Sigmoid colon (tissue), 4 donors: ENCODE data around the gene PAOX.

Experiments
- EP300 ChIP-seq, 4 donors: sonication (generic); formaldehyde crosslinking; IDR thresholded peaks; one replicate each; pipeline ENCODE4 v1.6.1; 2017; ENCODE audit warnings: antibody characterized with exemption in 4 of 4
- TF ChIP-seq, protein P1 (sequence below), 4 experiments: fragments of 450-650 bp in 3 of 4; fragments of 200-600 bp in 1 of 4; IDR thresholded peaks; one replicate each; pipeline ENCODE4 v1.5.1; 2016 to 2019; ENCODE audit warnings: antibody characterized with exemption in 4 of 4, mild to moderate bottlenecking in 3 of 4, moderate library complexity in 2 of 4

DNA sequence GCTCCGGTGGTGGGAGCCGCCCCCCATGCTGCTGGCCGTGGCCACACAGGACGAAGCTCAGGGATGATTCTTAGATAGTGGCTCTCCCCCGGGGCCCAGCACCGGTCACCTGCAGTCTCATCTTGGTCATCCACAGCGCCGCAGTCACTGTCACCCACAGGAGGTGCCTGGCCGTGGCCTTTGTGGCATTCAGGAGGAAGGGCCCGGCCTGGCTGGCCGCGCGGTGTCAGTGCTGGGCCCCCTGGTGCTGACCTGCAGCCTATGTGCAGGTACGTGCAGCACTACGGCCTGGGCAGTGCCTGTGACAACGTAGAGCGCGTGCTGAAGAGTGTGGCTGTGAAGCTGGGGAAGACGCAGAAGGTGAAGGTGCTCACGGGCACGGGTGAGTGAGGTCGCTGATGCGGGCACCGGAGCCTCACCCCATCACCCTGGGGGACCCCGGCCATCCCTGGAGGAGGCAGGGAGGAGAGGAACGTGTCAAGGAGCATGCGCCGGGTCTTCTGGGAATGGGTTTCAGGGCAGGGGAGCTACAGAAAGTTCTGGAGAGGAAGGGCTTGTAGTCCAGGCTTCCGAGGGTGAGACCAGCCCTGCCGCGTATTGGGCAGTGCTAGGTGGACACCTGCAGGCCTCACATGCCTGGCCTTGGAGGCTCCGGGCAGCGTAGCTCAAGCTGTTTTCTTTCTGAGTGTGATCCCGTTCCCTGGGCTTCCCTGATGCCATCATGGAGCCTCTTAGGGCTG lies 40.3 kb downstream of the PAOX start:
- TF ChIP-seq EP300 (IDR thresholded peaks at IDR 0.05): no peak
- TF ChIP-seq, protein P1, sequence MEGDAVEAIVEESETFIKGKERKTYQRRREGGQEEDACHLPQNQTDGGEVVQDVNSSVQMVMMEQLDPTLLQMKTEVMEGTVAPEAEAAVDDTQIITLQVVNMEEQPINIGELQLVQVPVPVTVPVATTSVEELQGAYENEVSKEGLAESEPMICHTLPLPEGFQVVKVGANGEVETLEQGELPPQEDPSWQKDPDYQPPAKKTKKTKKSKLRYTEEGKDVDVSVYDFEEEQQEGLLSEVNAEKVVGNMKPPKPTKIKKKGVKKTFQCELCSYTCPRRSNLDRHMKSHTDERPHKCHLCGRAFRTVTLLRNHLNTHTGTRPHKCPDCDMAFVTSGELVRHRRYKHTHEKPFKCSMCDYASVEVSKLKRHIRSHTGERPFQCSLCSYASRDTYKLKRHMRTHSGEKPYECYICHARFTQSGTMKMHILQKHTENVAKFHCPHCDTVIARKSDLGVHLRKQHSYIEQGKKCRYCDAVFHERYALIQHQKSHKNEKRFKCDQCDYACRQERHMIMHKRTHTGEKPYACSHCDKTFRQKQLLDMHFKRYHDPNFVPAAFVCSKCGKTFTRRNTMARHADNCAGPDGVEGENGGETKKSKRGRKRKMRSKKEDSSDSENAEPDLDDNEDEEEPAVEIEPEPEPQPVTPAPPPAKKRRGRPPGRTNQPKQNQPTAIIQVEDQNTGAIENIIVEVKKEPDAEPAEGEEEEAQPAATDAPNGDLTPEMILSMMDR (IDR thresholded peaks at IDR 0.05): no peak
